22Rv1 (cell line): ENCODE results near the gene POFUT1.

Experiments
- CTCF ChIP-seq: fragments of 450-650 bp; IDR thresholded peaks from 2 replicates; pipeline ENCODE4 v1.5.1; 2017; ENCODE audit warnings: mild to moderate bottlenecking
- ZFX ChIP-seq: fragments of 450-650 bp; IDR thresholded peaks from 2 replicates; pipeline ENCODE4 v1.6.1; 2017; ENCODE audit warnings: antibody characterized with exemption, borderline replicate concordance

GRCh38 chr20:32271620-32272019 is 63.9 kb downstream of the POFUT1 start:
- no peak for TF ChIP-seq CTCF
- TF ChIP-seq ZFX: no peak
